Lower leg skin (tissue), 4 donors: ENCODE data around the gene PATL2. TPM values are rescaled to one million over a fixed set of nuclear protein-coding genes. Genes with fewer than 3 reads are reported as not detected.

Experiments used
- DNase-seq, 2 donors: peaks; one replicate each; pipeline ENCODE4 v3.0.0-alpha.2; 2019; ENCODE audit warnings: low spot score in 2 of 2
- H3K4me3 ChIP-seq: fragments of 200-600 bp; sonication (generic); 2 replicates; pipeline ENCODE4 v1.5.1; 2017; ENCODE audit warnings: mild to moderate bottlenecking, low read depth; ENCODE audit not compliant: poor library complexity, severe bottlenecking
- CTCF ChIP-seq, 3 donors: fragments of 450-650 bp; IDR thresholded peaks; one replicate each; pipeline ENCODE4 v1.5.1; 2016; ENCODE audit warnings: antibody characterized with exemption in 3 of 3, mild to moderate bottlenecking in 3 of 3, moderate library complexity in 2 of 3
- POLR2A ChIP-seq, 2 donors: fragments of 450-650 bp; IDR thresholded peaks; one replicate each; pipeline ENCODE4 v1.6.1; 2016 to 2017; ENCODE audit warnings: antibody characterized with exemption in 2 of 2, mild to moderate bottlenecking in 1 of 2, moderate library complexity in 1 of 2
- WGBS, 2 donors: methylation state at CpG; one replicate each; pipeline ENCODE4 v1.1.5; 2018; 5-methylcytosine and 5-hydroxymethylcytosine counted together
- intact Hi-C: fragments of 100-400 bp; cut with DNase I; formaldehyde crosslinking; loops from one replicate; pipeline ENCODE4 v1.15.0; 2023; ENCODE audit warnings: low total_unique reads
- total RNA-seq, 4 donors: library from RNA; depleted of rRNA; stranded (reverse); fragments of >200 nt; gene quantifications; one replicate each; pipeline ENCODE4 v1.1.0, GENCODE V29; 2016

Gene PATL2
- total RNA-seq, 4 donors from 2014 or later: 0.30 to 1.4 (median 0.33) TPM

- no peak for DNase-seq
- WGBS, 2 donors: 72 to 78% methylated on average over 6 of the region's 6 CpGs
- no peak for TF ChIP-seq POLR2A (IDR thresholded peaks at IDR 0.05)
- TF ChIP-seq CTCF (IDR thresholded peaks at IDR 0.05): no peak
- intact Hi-C loops: no loop called here
- H3K4me3 ChIP-seq: no peak overlapping the region
Measured at GRCh38 chr15:44715142-44715796, 4.1 kb upstream of the PATL2 start.

DNA sequence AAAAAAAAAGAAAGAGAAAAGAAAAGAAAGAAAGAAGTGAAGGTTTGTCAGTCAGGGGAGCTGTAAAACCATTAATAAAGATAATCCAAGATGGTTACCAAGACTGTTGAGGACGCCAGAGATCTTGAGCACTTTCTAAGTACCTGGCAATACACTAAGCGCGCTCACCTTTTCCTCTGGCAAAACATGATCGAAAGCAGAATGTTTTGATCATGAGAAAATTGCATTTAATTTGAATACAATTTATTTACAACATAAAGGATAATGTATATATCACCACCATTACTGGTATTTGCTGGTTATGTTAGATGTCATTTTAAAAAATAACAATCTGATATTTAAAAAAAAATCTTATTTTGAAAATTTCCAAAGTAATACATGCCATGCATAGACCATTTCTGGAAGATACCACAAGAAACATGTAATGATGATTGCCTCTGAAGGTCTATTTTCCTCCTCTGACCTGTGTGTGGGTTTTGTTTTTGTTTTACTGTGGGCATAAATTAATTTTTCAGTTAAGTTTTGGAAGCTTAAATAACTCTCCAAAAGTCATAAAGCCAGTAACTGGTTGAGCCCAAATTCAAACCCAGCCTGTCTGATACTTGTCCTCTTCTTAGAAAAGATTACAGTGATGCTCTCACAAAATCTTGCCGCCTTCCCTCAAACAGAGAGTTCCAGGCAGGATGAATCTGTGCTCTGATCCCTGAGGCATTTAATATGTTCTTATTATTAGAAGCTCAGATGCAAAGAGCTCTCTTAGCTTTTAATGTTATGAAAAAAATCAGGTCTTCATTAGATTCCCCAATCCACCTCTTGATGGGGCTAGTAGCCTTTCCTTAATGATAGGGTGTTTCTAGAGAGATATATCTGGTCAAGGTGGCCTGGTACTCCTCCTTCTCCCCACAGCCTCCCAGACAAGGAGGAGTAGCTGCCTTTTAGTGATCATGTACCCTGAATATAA lies 2.2 kb upstream of the PATL2 start:
- intact Hi-C loops: no loop called here
- DNase-seq: peak in 1 of 2 donors; percentile 10
- TF ChIP-seq POLR2A (IDR thresholded peaks at IDR 0.05): no peak
- TF ChIP-seq CTCF (IDR thresholded peaks at IDR 0.05): no peak
- peak overlapping the region; percentile 100 for H3K4me3 ChIP-seq
- WGBS, 2 donors: 32 to 37% methylated on average over 5 of the region's 5 CpGs

GRCh38 chr15:44712346-44713005 lies 1.4 kb upstream of the PATL2 start:
- DNase-seq: peak; percentile 89 to 91
- intact Hi-C loops: no loop called here
- 2 to 9% methylated on average over 24 of the region's 24 CpGs for WGBS, 2 donors
- peak overlapping the region; percentile 100 for H3K4me3 ChIP-seq
- TF ChIP-seq CTCF (IDR thresholded peaks at IDR 0.05) (no peak), POLR2A (IDR thresholded peaks at IDR 0.05) (no peak)

DNA sequence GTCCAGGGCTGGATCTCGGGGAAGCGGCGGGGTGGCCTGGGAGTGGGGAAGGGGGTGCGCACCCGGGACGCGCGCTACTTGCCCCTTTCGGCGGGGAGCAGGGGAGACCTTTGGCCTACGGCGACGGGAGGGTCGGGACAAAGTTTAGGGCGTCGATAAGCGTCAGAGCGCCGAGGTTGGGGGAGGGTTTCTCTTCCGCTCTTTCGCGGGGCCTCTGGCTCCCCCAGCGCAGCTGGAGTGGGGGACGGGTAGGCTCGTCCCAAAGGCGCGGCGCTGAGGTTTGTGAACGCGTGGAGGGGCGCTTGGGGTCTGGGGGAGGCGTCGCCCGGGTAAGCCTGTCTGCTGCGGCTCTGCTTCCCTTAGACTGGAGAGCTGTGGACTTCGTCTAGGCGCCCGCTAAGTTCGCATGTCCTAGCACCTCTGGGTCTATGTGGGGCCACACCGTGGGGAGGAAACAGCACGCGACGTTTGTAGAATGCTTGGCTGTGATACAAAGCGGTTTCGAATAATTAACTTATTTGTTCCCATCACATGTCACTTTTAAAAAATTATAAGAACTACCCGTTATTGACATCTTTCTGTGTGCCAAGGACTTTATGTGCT lies 721 bp upstream of the PATL2 start:
- DNase-seq: peak in 1 of 2 donors; percentile 91
- H3K4me3 ChIP-seq: peak overlapping the region; percentile 100
- WGBS, 2 donors: 0% methylated on average over 33 to 44 of the region's 46 CpGs
- intact Hi-C loops: no loop called here
- TF ChIP-seq CTCF (IDR thresholded peaks at IDR 0.05) (no peak), POLR2A (IDR thresholded peaks at IDR 0.05) (no peak)

- 23 to 26% methylated on average over 11 of the region's 11 CpGs for WGBS, 2 donors
Measured at GRCh38 chr15:44710236-44711095, 657 bp downstream of the PATL2 start.

More at GRCh38 chr15:44710236-44711095, 657 bp downstream of the PATL2 start:
- peak overlapping the region; percentile 27 for H3K4me3 ChIP-seq
- intact Hi-C loops: no loop called here
- peak in 1 of 2 donors; percentile 58 for DNase-seq
- no peak for TF ChIP-seq CTCF (IDR thresholded peaks at IDR 0.05)
- TF ChIP-seq POLR2A (IDR thresholded peaks at IDR 0.05): no peak
